GM21619 (cell line): ENCODE results near the gene SLC7A6OS.
A peak's percentile ranks its signal among the peaks of the same experiment; 100 is the strongest.

Experiments
- ATAC-seq: cut with Tn5 transposase; IDR thresholded peaks from one replicate; pipeline ENCODE4 v1.9.1; 2021; ENCODE audit not compliant: unreplicated experiment

SLC7A6OS gene

DNA sequence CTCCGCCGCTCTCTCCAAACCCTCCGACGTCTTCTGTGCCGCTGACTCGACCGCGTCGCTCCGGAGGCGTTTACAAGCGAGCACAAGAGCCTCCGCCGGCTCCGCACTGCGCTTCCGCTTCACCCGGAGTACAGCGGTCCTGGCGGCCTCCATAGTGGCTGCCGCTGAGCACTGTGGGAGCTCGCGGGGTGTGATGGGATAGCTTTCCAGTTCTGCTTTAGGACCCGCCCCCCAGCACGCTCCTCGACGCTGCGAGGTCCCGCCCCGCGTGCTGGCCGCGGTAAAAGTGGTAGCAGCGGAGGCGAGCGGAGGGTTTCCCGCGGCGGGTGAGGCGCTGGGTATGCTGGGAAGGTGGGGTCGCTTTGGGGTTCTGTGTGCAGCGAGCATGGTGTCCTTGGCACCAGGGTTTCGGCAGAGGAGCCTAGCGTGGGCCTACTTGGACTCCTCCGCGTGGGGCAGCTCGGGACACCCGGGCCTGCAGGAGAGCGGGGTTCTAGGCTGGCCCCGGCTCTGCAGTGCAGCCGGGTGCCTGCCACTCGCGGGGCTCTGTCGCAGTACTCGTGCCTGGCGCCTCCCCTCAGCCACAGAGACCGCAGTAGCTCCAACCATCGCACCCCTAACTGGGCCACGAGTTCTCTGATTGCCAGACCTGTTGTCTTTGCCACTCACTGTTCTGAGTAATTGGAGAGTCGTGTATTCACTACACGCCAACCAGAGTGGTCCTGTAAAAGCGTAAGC is at the start of gene SLC7A6OS, which contains the start of gene PRMT7:
TSS of gene SLC7A6OS (minus strand) at position 173 of the 738 bp plus-strand sequence. CDS start at position 153, 20 bp downstream.
TSS of gene PRMT7 (plus strand) at position 246 of the 738 bp plus-strand sequence. CDS start 4,961 bp downstream, outside the sequence.
- peak; percentile 97 for ATAC-seq

DNA sequence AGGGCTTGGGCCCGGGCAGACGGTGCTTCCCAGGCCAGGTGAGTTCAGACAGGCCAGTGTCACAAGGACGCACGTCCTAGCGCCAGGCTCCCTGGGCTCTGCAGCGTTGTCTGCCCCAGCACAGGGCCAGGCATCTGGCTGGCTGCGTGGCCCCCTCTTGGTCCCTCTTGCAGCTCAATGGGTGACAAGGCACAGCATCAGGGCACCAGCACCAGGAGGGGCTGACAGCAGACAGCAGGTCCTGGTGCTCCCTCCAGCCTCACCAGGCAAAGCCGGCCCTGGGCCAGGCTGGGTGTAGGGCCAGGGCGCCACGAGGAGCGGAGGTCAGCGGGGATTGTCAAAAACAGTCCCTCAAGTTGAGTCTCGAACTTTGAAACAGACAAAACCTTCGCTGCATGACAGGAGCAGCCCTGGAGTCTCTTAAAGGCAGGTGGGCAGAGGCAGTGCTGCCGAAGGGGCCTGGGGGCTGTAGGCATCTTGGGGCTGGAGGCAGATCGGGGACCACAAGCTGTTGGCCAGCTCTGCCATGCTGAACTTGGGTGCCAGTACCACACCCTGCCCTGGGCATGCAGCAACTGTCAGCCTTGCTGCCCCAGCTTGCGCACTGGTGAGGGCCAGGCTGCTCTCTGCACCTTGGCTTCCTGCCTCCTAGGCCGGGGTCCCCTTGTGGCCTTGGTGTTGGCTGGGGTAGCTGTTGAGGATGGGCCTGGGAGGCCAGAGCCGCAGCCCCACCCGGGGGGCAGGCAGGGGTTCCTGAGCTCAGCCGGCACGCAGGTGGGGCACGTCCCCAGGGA is 48.8 kb upstream of the SLC7A6OS start:
- ATAC-seq, result no peak

DNA sequence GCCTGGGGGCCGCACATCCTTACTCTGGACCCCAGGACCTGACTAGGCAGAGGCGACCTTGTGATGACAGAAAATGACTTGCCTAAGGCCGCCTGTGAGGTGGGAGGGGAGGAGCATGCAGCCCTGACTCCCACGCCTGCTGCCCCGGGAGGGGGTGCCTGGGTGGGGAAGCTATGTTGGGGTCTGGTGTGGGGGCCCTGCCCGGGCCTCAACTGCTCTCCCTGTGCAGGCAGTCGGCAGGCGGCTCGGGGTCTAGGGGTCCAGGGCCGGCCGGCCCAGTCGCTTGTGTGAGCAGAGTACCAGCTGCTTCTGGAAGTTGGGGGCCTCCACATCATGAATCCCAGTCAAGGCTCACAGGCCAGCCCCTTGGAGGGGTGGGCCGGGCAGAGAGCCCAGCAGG is 48.2 kb upstream of the SLC7A6OS start:
- ATAC-seq, result no peak

DNA sequence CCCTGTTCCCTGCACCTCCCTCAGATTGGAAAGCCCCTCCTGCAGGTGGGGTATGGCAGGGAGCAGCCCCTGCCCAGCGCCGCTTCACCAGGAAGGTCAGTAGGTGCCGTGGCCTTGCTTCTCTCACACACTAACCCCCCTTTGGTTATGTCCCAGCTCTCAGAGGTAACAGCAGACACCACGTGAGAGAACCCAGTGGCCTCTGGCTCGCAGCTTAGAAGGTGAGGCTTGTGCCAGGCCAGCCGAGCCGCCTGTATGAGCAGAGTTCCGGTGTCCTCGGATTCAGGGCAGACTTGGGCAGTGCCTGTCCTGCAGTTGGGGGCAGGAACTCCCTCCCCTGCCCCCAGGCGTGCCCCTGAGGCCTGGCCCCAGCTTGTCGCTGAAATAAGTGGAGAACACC is 47.2 kb upstream of the SLC7A6OS start:
- ATAC-seq, result no peak

DNA sequence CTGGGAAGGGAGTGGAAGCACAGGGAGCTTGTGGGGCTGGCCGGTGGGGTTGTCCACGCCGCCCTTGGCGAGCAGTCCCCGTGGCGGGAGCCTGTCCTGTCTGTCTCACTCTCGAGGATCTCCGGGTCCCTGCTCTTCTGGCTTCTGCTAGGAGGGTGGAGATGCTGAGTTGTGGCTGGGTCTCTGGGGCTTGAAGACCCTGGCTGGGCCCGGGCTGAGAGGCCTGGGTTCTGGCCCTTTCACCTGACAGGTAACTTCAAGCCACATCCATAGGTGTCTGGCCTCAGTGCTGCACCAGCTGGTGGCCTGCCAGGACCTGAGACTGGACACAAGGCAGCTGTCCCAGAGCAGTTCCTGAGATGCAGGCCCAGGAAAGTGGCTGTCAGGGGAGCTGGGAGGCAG is 46.8 kb upstream of the SLC7A6OS start:
- no peak for ATAC-seq

DNA sequence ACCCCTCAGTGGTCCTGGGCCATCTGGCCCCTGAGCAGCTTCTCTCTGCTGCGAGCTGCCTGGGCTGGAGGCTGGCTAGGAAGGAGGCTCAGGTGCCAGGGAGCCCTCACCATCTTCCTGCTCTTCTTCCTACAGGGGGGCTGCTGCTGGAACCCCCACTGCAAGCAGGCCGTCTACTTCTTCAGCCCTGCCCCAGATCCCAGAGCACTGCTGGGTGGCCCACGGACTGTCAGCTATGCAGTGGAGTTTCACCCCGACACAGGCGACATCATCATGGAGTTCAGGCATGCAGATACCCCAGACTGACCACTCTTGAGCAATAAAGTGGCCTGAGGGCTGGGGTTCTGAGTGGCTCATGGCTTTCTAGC is 46.2 kb upstream of the SLC7A6OS start:
- no peak for ATAC-seq

DNA sequence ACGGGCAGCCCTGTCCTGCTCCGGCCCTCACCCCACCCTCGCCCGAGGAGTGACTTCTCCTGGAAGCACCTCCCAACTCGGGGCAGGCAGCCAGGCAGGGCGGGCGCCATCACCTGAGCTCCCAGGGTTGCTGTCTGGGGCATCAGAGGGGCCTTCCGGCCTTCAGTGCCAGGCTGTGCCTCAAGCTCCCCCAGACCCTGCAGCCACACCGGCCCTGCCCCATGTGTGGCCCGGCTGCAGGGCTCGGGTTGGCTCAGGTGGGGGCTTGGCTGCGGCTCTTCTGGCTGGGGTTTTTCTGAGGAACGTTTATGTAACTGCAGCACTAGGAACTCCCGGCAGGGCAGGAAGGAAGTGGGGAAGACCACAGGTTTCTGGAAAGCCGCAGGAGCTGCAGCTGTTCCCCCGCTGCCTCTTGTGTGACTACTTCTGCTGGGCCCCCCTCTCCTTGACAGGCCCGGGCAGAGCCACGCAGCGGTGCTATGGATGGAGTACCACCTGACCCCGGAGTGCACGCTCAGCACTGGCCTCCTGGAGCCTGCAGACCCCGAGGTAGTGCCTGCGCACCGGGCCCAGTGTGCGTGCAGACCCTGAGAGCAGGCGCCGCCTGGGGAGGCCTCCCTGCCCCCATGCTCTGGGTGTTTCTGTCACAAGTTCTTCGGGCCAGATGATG is 45.6 kb upstream of the SLC7A6OS start:
- ATAC-seq, result peak; percentile 79

DNA sequence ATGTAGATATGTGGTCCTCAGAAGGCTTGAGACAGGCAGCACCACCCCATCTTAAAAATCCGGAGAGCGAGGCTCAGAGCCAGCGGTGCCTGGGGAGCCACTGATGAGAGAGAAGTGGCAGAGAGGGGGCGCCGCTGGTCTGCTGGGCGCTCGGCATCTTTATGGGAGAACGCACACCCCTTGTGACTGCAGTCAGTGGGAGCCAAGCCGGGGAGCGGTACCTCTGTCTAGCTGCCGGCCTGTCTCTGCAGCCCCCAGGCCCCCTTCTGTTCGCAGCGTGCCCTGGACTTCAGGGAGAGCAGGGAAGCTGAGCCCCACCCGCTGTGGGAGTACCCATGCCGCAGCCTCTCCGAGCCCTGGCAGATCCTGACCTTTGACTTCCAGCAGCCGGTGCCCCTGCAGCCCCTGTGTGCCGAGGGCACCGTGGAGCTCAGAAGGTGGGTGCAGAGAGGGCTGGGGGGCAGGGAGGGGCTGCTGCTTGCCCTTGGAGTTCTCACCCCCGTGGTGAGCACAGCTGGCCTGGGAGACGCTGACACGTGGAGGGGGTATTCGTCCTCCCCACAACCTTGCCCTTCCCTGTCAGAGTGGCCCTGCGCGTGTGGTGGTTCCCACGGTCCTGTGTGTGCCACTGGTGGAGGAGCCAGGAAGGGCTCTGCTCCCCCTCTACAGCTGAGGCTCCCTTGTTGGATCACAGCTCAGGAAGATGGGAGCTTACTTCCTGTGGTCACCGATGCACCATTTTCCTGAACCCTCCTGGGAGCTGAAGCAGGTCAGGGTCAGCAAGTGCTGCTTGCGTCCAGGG is 44.9 kb upstream of the SLC7A6OS start:
- no peak for ATAC-seq

DNA sequence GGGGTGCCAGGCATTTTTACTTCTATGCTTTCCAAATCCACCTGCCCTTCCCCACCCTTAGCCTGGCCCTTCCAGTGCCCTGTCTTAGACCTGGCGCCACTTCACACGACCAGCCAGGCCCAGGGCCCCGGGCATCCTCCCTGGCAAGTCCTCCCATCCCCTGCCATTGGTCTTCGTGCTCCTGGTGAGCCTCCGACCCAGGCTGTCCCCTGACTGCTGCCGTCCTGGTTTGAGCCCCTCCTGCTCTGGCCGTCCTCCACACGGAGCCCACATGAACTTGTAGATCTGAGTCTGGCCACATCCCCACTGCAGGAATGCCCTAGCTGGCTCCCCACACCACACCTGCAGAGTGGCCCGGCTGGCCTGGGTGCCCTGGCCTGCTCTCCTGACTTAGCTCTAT is 44.1 kb upstream of the SLC7A6OS start:
- ATAC-seq, result no peak

DNA sequence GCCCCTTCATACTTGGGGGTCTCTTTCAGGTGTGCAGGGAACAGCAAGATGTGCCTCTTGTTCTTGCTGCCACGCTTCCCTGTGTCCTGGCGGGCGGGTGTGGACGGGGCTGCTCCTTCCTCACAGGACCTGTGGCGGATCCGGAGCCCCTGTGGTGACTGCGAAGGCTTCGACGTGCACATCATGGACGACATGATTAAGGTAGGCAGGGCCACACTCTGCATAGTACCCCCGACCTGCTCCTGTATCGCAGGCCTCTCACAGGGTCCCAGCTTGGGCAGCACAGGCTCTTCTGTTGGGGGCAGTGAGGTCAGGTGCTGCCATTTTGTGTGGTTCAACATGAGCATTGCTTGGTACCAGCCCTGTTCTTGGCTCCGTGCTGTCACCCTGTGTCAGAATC is 42.6 kb upstream of the SLC7A6OS start:
- ATAC-seq, result no peak

DNA sequence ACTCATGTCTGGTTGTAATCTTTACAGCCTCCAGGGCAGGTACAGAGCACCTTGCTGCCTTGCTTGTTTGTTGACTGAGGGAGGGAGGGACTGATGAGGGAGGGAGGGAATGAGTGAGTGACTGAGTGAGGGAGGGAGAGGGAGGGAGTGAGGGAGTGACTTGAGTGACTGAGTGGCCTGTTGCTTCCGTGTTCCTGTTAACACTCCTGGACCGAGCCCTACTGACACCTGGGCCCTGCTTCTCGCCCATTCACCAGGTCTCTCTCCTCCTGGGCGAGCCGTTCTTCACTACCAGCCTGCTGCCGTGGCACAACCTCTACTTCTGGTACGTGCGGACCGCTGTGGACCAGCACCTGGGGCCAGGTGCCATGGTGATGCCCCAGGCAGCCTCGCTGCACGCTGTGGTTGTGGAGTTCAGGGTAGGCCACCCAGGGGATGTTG is 41.3 kb upstream of the SLC7A6OS start:
- ATAC-seq, result no peak

DNA sequence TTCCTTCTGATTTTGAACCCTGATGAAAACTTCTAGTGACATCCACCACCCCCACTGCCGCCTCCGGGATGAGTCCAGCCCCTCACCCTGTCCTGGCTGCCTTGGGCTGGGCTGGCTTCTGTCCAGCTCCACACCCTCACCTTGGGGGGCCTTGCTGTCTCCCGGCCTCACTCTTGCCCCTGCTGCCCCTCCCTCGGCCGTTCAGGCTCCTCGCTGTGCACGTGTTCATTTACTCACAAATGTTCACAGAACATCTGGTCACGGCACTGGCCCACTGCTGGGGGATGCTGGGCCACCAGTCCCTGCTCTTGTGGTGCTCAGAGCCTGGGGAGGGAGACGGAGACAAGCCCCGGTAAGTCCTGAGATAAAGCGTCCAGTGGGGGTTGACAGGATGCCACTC is 40.7 kb upstream of the SLC7A6OS start:
- ATAC-seq, result no peak

DNA sequence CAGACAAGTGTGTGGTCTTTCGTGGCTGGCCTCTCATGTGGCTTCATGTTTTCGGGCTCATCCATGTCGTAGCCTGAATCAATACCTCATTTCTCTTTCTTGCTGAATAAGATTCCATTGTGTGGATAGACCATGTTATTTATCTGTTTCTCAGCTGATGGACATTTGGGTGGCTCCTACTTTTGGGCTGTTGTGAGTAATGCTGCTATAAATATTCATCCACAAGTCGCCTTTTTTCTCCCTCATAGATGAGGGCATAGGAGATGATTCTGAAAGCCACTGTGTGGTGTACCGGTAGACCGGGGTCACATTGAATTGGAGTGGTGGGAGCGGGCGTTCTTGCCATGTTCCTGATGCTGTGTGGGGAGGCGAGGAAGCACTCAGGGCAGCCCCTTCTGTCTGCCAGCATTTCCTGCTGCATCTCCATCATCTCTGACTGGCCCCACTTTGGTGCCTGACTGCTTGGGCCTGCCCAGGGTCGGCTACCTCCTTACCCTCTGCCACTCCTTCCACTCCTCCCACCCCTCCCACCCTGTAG is 40.1 kb upstream of the SLC7A6OS start:
- no peak for ATAC-seq

DNA sequence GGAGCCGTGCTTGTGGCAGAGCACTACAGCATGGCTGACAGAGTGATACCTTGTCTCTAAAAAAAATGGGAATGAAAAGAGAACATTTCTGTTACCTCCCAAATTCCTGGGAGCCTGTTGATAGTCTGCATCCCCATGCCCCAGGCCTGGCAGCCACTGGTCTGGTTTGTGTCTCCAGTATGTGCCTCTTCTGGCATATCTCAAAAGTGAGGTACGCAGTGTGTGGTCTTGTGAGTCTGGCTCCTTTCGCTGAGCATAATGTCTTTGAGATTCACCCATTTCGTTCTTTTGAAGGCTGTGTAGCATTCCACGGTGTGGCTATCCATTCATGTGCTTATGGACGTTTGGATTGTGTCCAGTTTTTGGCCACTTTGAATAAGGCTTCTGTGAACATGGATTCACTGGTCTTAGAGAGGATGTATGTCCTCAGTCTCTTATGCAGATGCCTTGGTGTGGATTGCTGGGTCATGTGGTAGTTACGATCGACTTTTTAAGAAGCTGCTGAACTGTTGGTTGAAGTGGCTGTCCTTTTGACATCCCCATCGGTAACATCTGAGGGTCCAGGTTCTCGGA is 39.2 kb upstream of the SLC7A6OS start:
- ATAC-seq, result no peak

DNA sequence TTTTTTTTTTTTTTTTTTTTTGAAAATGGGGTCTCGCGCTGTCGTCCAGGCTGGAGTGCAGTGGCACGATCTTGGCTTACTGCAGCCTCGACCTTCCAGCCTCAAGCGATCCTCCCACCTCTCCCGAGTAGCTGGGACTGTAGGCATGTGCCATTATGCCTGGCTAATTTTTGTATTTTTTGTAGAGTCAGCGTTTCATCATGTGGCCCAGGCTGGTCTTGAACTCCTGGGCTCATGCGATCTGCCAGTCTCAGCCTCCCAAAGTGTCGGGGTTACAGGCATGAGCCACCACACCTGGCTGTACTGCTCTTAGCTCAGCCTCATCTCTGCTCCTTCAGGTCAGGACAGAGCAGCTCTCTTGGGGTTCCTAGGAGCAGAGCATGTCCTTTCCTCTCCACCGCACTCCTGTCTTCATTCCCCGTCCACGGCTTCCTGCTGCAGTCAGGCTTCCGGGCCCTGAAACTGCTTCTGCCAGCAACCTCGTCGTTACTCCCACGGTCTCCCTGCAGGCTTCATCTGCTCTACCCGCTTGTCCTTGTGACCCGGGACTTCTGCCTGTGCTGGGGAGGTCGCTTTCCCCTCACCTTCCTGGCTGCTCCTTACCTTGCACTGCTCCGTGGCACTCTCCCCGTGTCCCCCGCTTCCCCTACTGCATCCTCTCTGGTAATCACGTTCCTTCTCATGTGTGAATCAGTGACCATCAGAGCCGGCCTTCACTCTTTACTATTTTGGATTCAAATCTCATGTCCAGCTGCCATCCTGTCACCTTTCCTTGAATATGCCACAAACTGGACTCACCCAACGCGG is 38.1 kb upstream of the SLC7A6OS start:
- no peak for ATAC-seq

DNA sequence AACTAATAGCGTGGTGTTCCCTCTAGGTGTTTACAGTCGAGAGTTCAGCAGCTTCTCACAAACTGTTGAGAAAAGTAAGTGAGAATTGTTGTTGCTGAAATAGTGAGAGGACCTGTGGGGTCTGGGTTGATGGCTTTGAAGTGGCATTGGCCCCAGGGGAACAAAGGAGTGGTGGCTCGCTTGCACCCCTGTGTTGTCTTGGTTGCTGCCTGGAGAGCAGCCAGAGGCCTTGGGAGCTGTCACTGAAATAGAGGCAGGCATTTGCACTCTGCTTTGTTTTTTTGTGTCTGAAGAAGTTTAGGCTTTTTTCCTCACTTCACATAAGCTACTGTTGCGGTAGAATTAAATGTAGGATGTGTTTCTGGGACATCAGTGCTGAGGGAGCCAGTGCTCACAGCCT is 36.9 kb upstream of the SLC7A6OS start:
- ATAC-seq, result no peak

DNA sequence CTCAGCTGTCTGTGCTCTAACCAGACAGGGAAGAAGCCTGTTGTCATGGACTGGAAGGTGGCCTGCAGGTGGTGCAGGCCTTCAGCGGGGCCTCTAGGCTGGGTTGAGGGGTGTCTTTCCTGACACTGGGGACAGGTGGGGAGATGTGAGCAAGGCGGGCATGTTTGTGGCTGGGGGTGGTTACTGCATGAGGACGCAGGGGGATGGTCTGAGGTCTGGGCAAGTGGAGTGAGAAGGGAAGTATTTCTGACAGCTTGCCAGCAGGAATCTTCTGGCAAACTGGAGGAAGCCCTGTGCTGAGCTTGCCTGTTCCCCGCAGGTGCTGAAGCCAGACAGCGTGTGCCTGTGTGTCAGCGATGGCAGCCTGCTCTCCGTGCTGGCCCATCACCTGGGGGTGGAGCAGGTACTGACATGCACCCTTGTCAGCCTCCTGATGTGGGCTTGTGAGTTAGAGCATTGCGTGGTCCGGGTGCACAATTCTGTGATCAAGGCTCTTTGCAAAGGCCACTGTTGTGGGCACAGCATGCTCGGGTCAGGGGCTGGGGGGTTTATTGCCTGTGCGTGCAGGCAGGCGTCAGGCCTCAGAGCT is 36.2 kb upstream of the SLC7A6OS start:
- ATAC-seq, result no peak

DNA sequence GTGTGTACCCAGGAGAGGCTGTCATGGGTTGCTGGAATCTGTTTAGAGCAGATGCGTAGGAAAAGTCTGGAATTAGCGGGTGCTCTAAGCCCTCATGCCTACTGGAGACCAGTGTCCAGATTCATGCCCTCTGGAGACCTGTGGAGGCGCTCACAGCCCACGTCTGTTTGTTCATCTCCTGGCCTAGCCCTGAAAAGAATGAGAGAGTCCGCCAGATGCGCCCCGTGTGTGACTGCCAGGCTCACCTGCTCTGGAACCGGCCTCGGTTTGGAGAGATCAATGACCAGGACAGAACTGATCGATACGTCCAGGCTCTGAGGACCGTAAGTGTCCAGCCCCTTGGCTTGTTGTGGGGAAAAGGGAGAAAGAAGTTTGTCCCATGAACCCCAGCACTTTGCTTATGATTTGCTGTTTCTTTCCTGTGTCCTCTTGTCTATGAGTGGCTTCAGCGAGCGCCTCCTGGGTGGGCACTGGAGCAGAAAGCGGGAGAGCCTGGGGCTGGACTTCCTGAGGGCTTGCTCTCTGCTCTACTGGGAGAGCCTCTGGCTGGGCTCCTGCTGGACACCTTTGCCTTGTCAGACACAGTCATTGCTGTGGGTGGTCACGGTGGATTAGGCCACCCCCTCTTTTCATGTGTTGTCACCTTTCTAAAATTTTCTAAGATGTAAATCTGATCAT is 35.4 kb upstream of the SLC7A6OS start:
- no peak for ATAC-seq
